Neural progenitor cell (in vitro differentiated cells): ENCODE data around the gene CLDN6.
A peak's percentile ranks its signal among the peaks of the same experiment; 100 is the strongest.

ENCODE experiments used
- EZH2 ChIP-seq: fragments of 200-600 bp; sonication (generic); IDR thresholded peaks from 2 replicates; pipeline ENCODE4 v1.6.1; 2017; ENCODE audit warnings: antibody characterized with exemption, mild to moderate bottlenecking, moderate library complexity
- EZH2phosphoT487 ChIP-seq: fragments of 200-600 bp; sonication (generic); IDR thresholded peaks from 2 replicates; pipeline ENCODE4 v1.6.1; 2017; ENCODE audit warnings: antibody characterized with exemption
- TF ChIP-seq, protein P1 (sequence below): fragments of 200-600 bp; sonication (generic); IDR thresholded peaks from 2 replicates; pipeline ENCODE4 v1.5.1; 2017; ENCODE audit warnings: antibody characterized with exemption, mild to moderate bottlenecking

DNA sequence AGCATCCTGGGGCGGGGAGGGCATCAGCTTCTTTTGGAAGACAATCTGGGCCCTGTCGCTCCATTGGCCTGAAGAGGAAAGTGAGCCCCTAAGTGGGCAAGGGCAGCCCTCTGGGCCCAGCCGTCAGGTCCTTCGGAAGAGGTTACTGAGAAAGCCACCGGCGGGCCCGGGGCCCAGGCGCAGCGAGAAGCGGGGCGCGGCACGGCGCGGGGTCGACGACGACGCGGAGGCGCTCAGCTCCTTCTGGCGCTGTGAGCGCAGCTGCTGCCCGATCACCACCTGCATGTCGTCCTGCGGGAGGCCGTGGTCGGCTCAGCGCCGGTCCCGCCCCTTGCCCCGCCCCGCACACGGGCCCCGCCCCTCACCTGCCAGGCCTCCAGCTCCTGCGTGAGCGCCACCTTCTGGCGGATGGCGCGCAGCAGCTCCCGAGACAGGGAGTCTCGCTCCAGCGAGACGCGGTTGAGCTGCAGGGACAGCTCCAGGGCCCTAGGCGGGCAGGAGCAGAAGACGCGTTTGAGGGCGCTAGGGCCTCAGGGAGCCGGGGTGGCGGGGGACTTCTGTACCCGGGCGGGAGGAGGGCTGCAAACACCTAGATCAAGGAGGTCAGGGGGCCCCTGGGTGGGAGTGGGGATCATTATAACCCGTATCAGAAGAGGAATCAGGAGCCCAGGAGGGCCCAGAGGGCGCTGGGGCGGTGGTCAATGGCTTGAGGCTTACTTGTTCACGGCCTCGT, 10.2 kb upstream of the CLDN6 start:
- TF ChIP-seq EZH2 (no peak), EZH2phosphoT487 (no peak)
- TF ChIP-seq, protein P1, sequence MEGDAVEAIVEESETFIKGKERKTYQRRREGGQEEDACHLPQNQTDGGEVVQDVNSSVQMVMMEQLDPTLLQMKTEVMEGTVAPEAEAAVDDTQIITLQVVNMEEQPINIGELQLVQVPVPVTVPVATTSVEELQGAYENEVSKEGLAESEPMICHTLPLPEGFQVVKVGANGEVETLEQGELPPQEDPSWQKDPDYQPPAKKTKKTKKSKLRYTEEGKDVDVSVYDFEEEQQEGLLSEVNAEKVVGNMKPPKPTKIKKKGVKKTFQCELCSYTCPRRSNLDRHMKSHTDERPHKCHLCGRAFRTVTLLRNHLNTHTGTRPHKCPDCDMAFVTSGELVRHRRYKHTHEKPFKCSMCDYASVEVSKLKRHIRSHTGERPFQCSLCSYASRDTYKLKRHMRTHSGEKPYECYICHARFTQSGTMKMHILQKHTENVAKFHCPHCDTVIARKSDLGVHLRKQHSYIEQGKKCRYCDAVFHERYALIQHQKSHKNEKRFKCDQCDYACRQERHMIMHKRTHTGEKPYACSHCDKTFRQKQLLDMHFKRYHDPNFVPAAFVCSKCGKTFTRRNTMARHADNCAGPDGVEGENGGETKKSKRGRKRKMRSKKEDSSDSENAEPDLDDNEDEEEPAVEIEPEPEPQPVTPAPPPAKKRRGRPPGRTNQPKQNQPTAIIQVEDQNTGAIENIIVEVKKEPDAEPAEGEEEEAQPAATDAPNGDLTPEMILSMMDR, result peak; percentile 85
